ENCODE data around the gene PLCL2. TPM values are rescaled to one million over a fixed set of nuclear protein-coding genes. Genes with fewer than 3 reads are reported as not detected.
A peak's percentile ranks its signal among the peaks of the same experiment; 100 is the strongest.

PLCL2 gene
- total and polyA plus RNA-seq, 8 donors, result 1.8 to 12.1 (median 7.4) TPM

DNA sequence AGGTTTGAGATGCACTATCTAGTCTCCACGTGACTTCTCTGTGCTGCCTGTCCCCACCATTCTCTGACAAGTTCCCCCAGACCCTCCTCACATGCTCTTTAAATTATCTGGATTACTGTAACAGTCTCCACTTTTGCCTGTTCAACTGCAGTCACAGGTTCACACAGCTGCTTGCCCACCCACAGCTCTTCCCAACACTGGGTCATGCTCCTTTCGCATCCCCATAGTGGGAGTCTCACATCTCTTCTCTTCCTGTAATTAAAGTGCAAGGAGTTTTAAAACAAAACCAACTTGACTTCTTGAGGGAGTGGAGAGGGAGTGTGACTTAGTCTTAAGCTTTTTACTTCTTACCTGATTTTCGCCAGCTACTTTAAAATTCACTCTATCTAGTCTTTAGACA lies 178.8 kb downstream of the PLCL2 start:
- Histone ChIP-seq H3K4me1 (no peaks in the 10 kb centered on the region), H3K36me3 (no peaks in the 10 kb centered on the region), H3K27me3 (no peaks in the 10 kb centered on the region), H3K27ac (no peak overlapping the region), H3K9me3 (no peaks in the 10 kb centered on the region), H3K4me3 (no peak overlapping the region)
- DNase-seq (no peak), ATAC-seq (no peak), FAIRE-seq (no peak)
- 92 to 98% methylated on average over 3 of the region's 3 CpGs for WGBS, 2 donors
- intact Hi-C loops (cut with DNase I), result no loop called here
- TF ChIP-seq, protein P1, sequence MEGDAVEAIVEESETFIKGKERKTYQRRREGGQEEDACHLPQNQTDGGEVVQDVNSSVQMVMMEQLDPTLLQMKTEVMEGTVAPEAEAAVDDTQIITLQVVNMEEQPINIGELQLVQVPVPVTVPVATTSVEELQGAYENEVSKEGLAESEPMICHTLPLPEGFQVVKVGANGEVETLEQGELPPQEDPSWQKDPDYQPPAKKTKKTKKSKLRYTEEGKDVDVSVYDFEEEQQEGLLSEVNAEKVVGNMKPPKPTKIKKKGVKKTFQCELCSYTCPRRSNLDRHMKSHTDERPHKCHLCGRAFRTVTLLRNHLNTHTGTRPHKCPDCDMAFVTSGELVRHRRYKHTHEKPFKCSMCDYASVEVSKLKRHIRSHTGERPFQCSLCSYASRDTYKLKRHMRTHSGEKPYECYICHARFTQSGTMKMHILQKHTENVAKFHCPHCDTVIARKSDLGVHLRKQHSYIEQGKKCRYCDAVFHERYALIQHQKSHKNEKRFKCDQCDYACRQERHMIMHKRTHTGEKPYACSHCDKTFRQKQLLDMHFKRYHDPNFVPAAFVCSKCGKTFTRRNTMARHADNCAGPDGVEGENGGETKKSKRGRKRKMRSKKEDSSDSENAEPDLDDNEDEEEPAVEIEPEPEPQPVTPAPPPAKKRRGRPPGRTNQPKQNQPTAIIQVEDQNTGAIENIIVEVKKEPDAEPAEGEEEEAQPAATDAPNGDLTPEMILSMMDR (IDR thresholded peaks at IDR 0.05), result no peak

DNA sequence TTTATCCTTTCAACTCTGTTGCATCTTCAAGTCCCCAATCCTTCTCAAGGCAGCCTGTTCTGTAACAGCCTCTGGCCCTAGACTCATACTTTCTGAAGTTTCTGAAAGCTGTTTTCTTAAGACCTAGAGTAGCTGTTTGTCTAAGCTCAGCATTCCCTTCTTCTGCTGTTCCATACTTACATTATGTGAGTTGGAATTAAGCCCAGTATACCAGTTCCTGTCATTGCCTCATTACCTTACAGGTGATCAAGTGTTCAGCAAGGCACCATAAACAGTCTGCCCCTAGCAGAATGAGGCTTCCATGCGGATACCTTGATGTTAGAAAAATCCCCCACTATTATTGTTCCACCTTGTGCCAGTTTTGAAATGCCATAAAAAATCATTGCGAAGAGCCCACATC lies 180.6 kb downstream of the PLCL2 start:
- no peak for DNase-seq

DNA sequence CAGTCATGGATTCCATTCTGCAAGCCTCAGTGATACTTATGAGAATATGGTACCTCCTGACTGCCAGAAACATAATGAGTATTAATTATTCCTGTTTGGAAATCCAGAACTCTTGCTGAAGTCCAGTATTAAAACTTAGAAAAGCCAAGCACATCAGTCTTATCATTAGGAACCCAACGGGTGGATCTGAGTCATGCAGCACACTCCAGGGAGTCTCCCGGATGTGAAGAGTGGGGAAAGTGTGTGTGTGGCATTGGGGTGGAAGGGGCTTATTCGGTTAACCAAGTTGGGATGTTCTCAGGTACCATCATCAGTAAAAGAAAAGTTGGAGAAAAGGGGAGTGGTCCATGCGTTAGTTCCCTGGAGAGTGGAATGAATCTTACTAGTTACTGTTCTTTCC lies 181.1 kb downstream of the PLCL2 start:
- intact Hi-C loops (cut with DNase I), result no loop called here
- FAIRE-seq, result no peak

More for the DNA sequence above, 180.6 kb downstream of the PLCL2 start:
- FAIRE-seq, result no peak
- Histone ChIP-seq H3K9me3 (no peaks in the 10 kb centered on the region), H3K4me3 (no peak overlapping the region), H3K36me3 (no peaks in the 10 kb centered on the region), H3K27me3 (no peaks in the 10 kb centered on the region), H3K27ac (no peak overlapping the region), H3K4me1 (no peaks in the 10 kb centered on the region)
- TF ChIP-seq, protein P1 (IDR thresholded peaks at IDR 0.05), result no peak
- intact Hi-C loops (cut with DNase I), result no loop called here
- no peak for ATAC-seq
- 95 to 97% methylated on average over 2 of the region's 2 CpGs for WGBS, 2 donors

DNA sequence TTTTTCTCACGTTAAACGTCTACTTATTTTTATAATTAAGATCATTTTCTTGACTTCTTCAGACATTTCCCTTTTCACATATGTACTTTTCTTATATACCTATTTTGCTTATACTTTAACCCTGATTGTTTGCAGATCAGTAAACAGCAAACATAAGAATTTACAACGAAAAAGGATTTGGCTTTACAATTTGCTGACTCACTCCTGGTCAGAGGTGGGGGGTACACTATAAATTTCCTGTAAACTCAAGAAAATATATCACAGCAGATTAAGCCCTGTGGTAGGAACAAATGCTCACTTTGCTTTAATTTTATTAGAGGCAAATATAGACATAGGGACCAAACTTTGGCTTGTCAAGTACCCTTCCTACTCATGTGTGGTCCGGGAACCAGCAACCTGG lies 185.0 kb downstream of the PLCL2 start:
- H3K27me3 ChIP-seq, result no peaks in the 10 kb centered on the region
- H3K36me3 ChIP-seq, result no peaks in the 10 kb centered on the region
- 88 to 91% methylated on average over 4 of the region's 4 CpGs for WGBS, 2 donors
- ATAC-seq, result no peak
- no peaks in the 10 kb centered on the region for H3K9me3 ChIP-seq
- no peak for DNase-seq
- no peak overlapping the region for H3K27ac ChIP-seq
- no peaks in the 10 kb centered on the region for H3K4me1 ChIP-seq
- H3K4me3 ChIP-seq, result no peak overlapping the region
- intact Hi-C loops (cut with DNase I), result no loop called here
- TF ChIP-seq, protein P1 (IDR thresholded peaks at IDR 0.05), result no peak
- FAIRE-seq, result no peak

More for the DNA sequence above, 181.1 kb downstream of the PLCL2 start:
- Histone ChIP-seq H3K4me3 (no peak overlapping the region), H3K27ac (no peak overlapping the region), H3K4me1 (no peaks in the 10 kb centered on the region), H3K27me3 (no peaks in the 10 kb centered on the region), H3K9me3 (no peaks in the 10 kb centered on the region), H3K36me3 (no peaks in the 10 kb centered on the region)
- DNase-seq (no peak), ATAC-seq (no peak)
- TF ChIP-seq, protein P1 (IDR thresholded peaks at IDR 0.05), result no peak
- 94 to 95% methylated on average over 4 of the region's 4 CpGs for WGBS, 2 donors

DNA sequence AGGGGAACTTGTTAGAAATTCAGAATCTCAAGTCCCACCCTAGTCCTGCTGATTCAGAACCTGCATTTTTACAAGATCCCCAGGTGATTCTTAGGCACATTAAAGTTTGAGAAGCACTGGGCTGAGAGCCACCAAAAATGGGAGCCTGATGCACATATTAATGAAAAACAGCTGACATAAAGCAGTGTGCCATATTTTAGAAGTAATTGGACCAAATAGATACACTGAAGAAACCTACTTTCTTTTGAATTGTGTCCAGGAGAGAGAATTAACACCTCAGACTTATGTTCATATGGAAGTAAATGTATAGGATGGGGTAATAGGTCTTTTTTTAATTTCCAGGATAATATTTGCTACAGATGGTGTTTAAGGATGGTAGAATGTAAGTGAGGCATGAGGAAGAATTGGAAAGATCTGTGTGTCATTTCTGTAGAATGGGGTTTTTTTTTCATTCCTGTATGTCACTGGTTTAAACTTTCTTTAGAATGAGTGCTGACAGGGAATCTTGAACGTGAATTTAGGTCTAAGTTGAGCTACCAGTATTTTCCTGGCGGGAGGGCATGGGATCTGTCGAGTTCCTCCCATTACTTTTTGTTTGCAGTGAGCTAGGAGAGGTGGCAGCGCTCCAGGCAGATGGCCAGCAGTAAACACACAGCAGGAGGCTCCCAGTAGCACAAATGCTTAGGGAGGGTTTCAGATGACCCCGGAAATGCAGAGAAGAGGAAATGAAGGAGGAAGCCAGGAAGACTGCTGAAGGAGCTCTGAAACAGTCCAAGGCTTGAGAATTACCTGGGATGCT lies 185.6 kb downstream of the PLCL2 start:
- WGBS, 2 donors, result 46 to 48% methylated on average over 5 of the region's 5 CpGs
- TF ChIP-seq, protein P1 (IDR thresholded peaks at IDR 0.05), result no peak
- intact Hi-C loops (cut with DNase I), result no loop called here
- ATAC-seq (peak in 3 of 4 donors; percentile 54 to 76 (median 73)), DNase-seq (peak in 3 of 6 donors; percentile 14 to 16 (median 14)), FAIRE-seq (no peak)
- no peaks in the 10 kb centered on the region for H3K4me1 ChIP-seq
- no peaks in the 10 kb centered on the region for H3K36me3 ChIP-seq
- H3K4me3 ChIP-seq, result no peak overlapping the region
- no peaks in the 10 kb centered on the region for H3K27me3 ChIP-seq
- H3K9me3 ChIP-seq, result no peaks in the 10 kb centered on the region
- no peak overlapping the region for H3K27ac ChIP-seq
